ENCODE results near the gene ARHGAP12. TPM values are rescaled to one million over a fixed set of nuclear protein-coding genes. Genes with fewer than 3 reads are reported as not detected.
"Not testable (repeated sequence)": the region's sequence is repeated elsewhere in the genome, so short reads cannot be mapped to it uniquely, and the experiment has no call there.

Gene ARHGAP12
- 1 to 10 TPM; 5.1 to 5.3 TPM for total RNA-seq
- polyA plus RNA-seq: 9.7 TPM

- Histone ChIP-seq H3K36me3 (ENCODE audit: insufficient read depth, low read length) (no peaks in the 10 kb centered on the region), H3K9me3 (ENCODE audit: low read length) (no peaks in the 10 kb centered on the region), H3K4me1 (ENCODE audit: insufficient read depth, low read length) (peaks cover 32% of the 10 kb centered on the region), H3K27me3 (ENCODE audit: insufficient read depth, low read length, poor library complexity, severe bottlenecking) (no peaks in the 10 kb centered on the region), H3K27ac (ENCODE audit: low read depth, low read length) (peak within 1 kb of the TSS; percentile 77), H3K4me3 (ENCODE audit: low read length) (peak within 1 kb of the TSS; percentile 82)
- Mint-ChIP-seq H3K27me3 (no peaks in the 10 kb centered on the region), H3K9me3 (no peaks in the 10 kb centered on the region), H3K4me3 (peak within 1 kb of the TSS; percentile 91 to 96 (median 94)), H3K36me3 (peaks cover 0 to 14% (median 0%) of the 10 kb centered on the region in 3 donors), H3K4me1 (peaks cover 44 to 56% (median 52%) of the 10 kb centered on the region in 3 donors), H3K27ac (peak within 1 kb of the TSS; percentile 75 to 97 (median 90))
- ChIA-PET POLR2A (no interaction called here), CTCF (interaction anchor here (1.2 kb wide), 1 partner anchor 11 kb away, joined by 3 read pairs; no protein-coding TSS in a partner anchor)
- peak; percentile 78 to 88 (median 83) for DNase-seq
Measured at GRCh38 chr10:31928549-31929260, at the start of gene ARHGAP12. ARHGAP12 (minus strand) TSS chr10:31928831; CDS start chr10:31908855, 19,976 bp downstream.

GRCh38 chr10:31978156-31978483 lies 49.5 kb upstream of the ARHGAP12 start:
- peaks cover 9 to 12% of the 10 kb centered on the region in 2 donors for H3K27me3 Mint-ChIP-seq
- no peak overlapping the region for H3K27ac ChIP-seq (ENCODE audit: low read depth, low read length)

GRCh38 chr10:31977440-31978155 lies 49.0 kb upstream of the ARHGAP12 start:
- H3K36me3 ChIP-seq (ENCODE audit: insufficient read depth, low read length): no peaks in the 10 kb centered on the region
- H3K4me1 Mint-ChIP-seq: peaks cover 17 to 30% (median 22%) of the 10 kb centered on the region in 3 donors
- ChIA-PET POLR2A (no interaction called here), CTCF (interaction anchor here (1.5 to 1.7 kb wide), 2 partner anchors 11 to 56 kb away, joined by 3 to 4 read pairs; no protein-coding TSS in a partner anchor)
- no peaks in the 10 kb centered on the region for H3K9me3 ChIP-seq (ENCODE audit: low read length)
- H3K9me3 Mint-ChIP-seq: peaks cover 0 to 3% (median 2%) of the 10 kb centered on the region in 5 donors
- no peak overlapping the region for H3K4me3 ChIP-seq (ENCODE audit: low read length)
- peak in 1 of 5 donors; percentile 43 for DNase-seq
- H3K27me3 ChIP-seq (ENCODE audit: insufficient read depth, low read length, poor library complexity, severe bottlenecking): no peaks in the 10 kb centered on the region
- peak overlapping the region in 5 of 7 donors; percentile 7 to 42 (median 22) for H3K4me3 Mint-ChIP-seq
- no peaks in the 10 kb centered on the region for H3K36me3 Mint-ChIP-seq
- H3K27ac ChIP-seq (ENCODE audit: low read depth, low read length): no peak overlapping the region
- peaks cover 9 to 12% of the 10 kb centered on the region in 2 donors for H3K27me3 Mint-ChIP-seq
- peaks cover 22% of the 10 kb centered on the region for H3K4me1 ChIP-seq (ENCODE audit: insufficient read depth, low read length)
- H3K27ac Mint-ChIP-seq: no peak overlapping the region

More at GRCh38 chr10:31978156-31978483, 49.5 kb upstream of the ARHGAP12 start:
- no peaks in the 10 kb centered on the region for H3K9me3 ChIP-seq (ENCODE audit: low read length)
- H3K27me3 ChIP-seq (ENCODE audit: insufficient read depth, low read length, poor library complexity, severe bottlenecking): no peaks in the 10 kb centered on the region
- H3K4me1 ChIP-seq (ENCODE audit: insufficient read depth, low read length): peaks cover 22% of the 10 kb centered on the region
- H3K9me3 Mint-ChIP-seq: peaks cover 0 to 3% (median 2%) of the 10 kb centered on the region in 5 donors
- POLR2A ChIA-PET: no interaction called here
- no peaks in the 10 kb centered on the region for H3K36me3 Mint-ChIP-seq
- peaks cover 17 to 30% (median 22%) of the 10 kb centered on the region in 3 donors for H3K4me1 Mint-ChIP-seq
- no peak for DNase-seq
- H3K4me3 Mint-ChIP-seq: no peak overlapping the region
- H3K27ac Mint-ChIP-seq: no peak overlapping the region
- H3K4me3 ChIP-seq (ENCODE audit: low read length): no peak overlapping the region
- H3K36me3 ChIP-seq (ENCODE audit: insufficient read depth, low read length): no peaks in the 10 kb centered on the region
- CTCF ChIA-PET: interaction anchor here (1.7 kb wide), 1 partner anchor 56 kb away, joined by 4 read pairs; no protein-coding TSS in a partner anchor

- Histone ChIP-seq H3K27ac (ENCODE audit: low read depth, low read length) (no peak overlapping the region), H3K36me3 (ENCODE audit: insufficient read depth, low read length) (no peaks in the 10 kb centered on the region), H3K9me3 (ENCODE audit: low read length) (no peaks in the 10 kb centered on the region), H3K4me1 (ENCODE audit: insufficient read depth, low read length) (peaks cover 22% of the 10 kb centered on the region), H3K27me3 (ENCODE audit: insufficient read depth, low read length, poor library complexity, severe bottlenecking) (no peaks in the 10 kb centered on the region), H3K4me3 (ENCODE audit: low read length) (no peak overlapping the region)
- Mint-ChIP-seq H3K36me3 (no peaks in the 10 kb centered on the region), H3K4me1 (peaks cover 17 to 30% (median 22%) of the 10 kb centered on the region in 3 donors), H3K4me3 (no peak overlapping the region), H3K9me3 (peaks cover 0 to 3% (median 0%) of the 10 kb centered on the region in 5 donors), H3K27ac (no peak overlapping the region), H3K27me3 (peaks cover 4% of the 10 kb centered on the region in 2 donors)
- ChIA-PET POLR2A (no interaction called here), CTCF (interaction anchor here (0.6 kb wide), 1 partner anchor 8 kb away, joined by 3 read pairs; no protein-coding TSS in a partner anchor)
- DNase-seq: no peak
Measured at GRCh38 chr10:31975157-31975765, 46.6 kb upstream of the ARHGAP12 start.

GRCh38 chr10:31974434-31975124 lies 45.9 kb upstream of the ARHGAP12 start:
- H3K27me3 Mint-ChIP-seq: peaks cover 0 to 1% of the 10 kb centered on the region in 2 donors
- H3K36me3 Mint-ChIP-seq: no peaks in the 10 kb centered on the region
- POLR2A ChIA-PET: no interaction called here
- H3K4me3 Mint-ChIP-seq: peak overlapping the region in 1 of 7 donors; percentile 7
- H3K4me1 Mint-ChIP-seq: peaks cover 17 to 30% (median 22%) of the 10 kb centered on the region in 3 donors
- DNase-seq: no peak
- CTCF ChIA-PET: no interaction called here
- Histone ChIP-seq H3K27ac (ENCODE audit: low read depth, low read length) (no peak overlapping the region), H3K27me3 (ENCODE audit: insufficient read depth, low read length, poor library complexity, severe bottlenecking) (no peaks in the 10 kb centered on the region), H3K36me3 (ENCODE audit: insufficient read depth, low read length) (no peaks in the 10 kb centered on the region), H3K4me3 (ENCODE audit: low read length) (no peak overlapping the region), H3K9me3 (ENCODE audit: low read length) (no peaks in the 10 kb centered on the region), H3K4me1 (ENCODE audit: insufficient read depth, low read length) (peaks cover 22% of the 10 kb centered on the region)
- peaks cover 0 to 3% (median 0%) of the 10 kb centered on the region in 5 donors for H3K9me3 Mint-ChIP-seq
- H3K27ac Mint-ChIP-seq: no peak overlapping the region

GRCh38 chr10:31972519-31973041 lies 43.9 kb upstream of the ARHGAP12 start:
- POLR2A ChIA-PET: no interaction called here
- Histone ChIP-seq H3K4me1 (ENCODE audit: insufficient read depth, low read length) (peaks cover 15% of the 10 kb centered on the region), H3K27ac (ENCODE audit: low read depth, low read length) (peak overlapping the region; percentile 47), H3K4me3 (ENCODE audit: low read length) (no peak overlapping the region), H3K36me3 (ENCODE audit: insufficient read depth, low read length) (no peaks in the 10 kb centered on the region), H3K9me3 (ENCODE audit: low read length) (no peaks in the 10 kb centered on the region), H3K27me3 (ENCODE audit: insufficient read depth, low read length, poor library complexity, severe bottlenecking) (no peaks in the 10 kb centered on the region)
- peaks cover 12 to 25% (median 17%) of the 10 kb centered on the region in 3 donors for H3K4me1 Mint-ChIP-seq
- peaks cover 0 to 3% (median 0%) of the 10 kb centered on the region in 5 donors for H3K9me3 Mint-ChIP-seq
- no peaks in the 10 kb centered on the region for H3K36me3 Mint-ChIP-seq
- H3K4me3 Mint-ChIP-seq: no peak overlapping the region
- DNase-seq: no peak
- no peak overlapping the region for H3K27ac Mint-ChIP-seq
- CTCF ChIA-PET: no interaction called here
- peaks cover 0 to 1% of the 10 kb centered on the region in 2 donors for H3K27me3 Mint-ChIP-seq

GRCh38 chr10:31969847-31970246 lies 41.2 kb upstream of the ARHGAP12 start:
- POLR2A ChIA-PET; H3K9me3 ChIP-seq (ENCODE audit: low read length); H3K4me3 Mint-ChIP-seq; H3K27ac ChIP-seq (ENCODE audit: low read depth, low read length); DNase-seq; H3K4me3 ChIP-seq (ENCODE audit: low read length); CTCF ChIA-PET; H3K36me3 Mint-ChIP-seq; H3K27me3 Mint-ChIP-seq; H3K27me3 ChIP-seq (ENCODE audit: insufficient read depth, low read length, poor library complexity, severe bottlenecking); H3K36me3 ChIP-seq (ENCODE audit: insufficient read depth, low read length); H3K4me1 ChIP-seq (ENCODE audit: insufficient read depth, low read length); H3K4me1 Mint-ChIP-seq; H3K9me3 Mint-ChIP-seq; H3K27ac Mint-ChIP-seq: not testable (repeated sequence)

Measured in CD8-positive, alpha-beta memory T cell (primary cell).